Uterus (tissue), 2 donors: ENCODE results near the gene BNC1.

Experiments used
- POLR2A ChIP-seq, 2 donors: fragments of 450-650 bp; IDR thresholded peaks; one replicate each; pipeline ENCODE4 v1.6.1; 2016; ENCODE audit warnings: antibody characterized with exemption in 2 of 2, mild to moderate bottlenecking in 1 of 2, moderate library complexity in 1 of 2
- TF ChIP-seq, protein P1 (sequence below), 4 experiments: fragments of 200-600 bp in 2 of 4; fragments of 450-650 bp in 2 of 4; sonication (generic) in 2 of 4; IDR thresholded peaks; one replicate each; pipeline ENCODE4 v1.5.1; 2016 to 2019; ENCODE audit warnings: antibody characterized with exemption in 4 of 4, mild to moderate bottlenecking in 2 of 4, moderate library complexity in 1 of 4

DNA sequence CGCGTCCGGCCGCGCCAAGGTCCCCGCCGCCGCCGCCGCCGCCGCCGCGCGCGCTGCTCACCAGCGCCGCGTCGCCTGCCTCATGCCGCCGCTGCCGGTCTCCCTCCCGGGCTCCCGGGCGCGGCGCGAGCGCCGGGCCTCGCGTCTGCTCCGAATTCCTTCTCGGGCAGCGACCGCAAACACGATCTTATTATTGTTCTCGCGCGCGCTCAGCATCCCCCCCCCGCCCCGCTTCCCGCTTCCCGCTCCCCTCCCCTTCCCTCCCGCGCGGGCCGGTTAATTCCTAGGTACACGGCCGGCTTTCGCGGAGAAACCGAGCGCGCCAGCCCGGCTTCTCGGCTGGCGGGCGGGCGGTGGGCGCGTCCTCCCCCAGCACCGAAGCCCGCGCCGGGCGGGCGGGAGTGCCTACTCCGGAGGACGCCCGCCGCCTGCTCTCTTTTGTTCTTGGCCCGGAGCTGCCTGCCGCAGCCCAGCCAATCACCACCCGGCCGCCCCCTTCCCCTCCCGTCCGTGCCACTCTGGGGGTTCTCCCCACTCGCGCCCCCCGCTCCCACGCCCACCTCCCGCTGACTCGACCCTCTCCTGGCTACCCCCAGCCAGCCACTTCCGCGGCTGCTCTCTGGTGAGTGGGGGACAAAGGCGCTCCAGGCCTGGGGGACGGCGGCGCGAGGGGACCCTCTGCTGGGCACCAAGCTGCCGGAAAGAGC, 76.7 kb downstream of the BNC1 start, which contains the start of gene HDGFL3:
- TF ChIP-seq, protein P1, sequence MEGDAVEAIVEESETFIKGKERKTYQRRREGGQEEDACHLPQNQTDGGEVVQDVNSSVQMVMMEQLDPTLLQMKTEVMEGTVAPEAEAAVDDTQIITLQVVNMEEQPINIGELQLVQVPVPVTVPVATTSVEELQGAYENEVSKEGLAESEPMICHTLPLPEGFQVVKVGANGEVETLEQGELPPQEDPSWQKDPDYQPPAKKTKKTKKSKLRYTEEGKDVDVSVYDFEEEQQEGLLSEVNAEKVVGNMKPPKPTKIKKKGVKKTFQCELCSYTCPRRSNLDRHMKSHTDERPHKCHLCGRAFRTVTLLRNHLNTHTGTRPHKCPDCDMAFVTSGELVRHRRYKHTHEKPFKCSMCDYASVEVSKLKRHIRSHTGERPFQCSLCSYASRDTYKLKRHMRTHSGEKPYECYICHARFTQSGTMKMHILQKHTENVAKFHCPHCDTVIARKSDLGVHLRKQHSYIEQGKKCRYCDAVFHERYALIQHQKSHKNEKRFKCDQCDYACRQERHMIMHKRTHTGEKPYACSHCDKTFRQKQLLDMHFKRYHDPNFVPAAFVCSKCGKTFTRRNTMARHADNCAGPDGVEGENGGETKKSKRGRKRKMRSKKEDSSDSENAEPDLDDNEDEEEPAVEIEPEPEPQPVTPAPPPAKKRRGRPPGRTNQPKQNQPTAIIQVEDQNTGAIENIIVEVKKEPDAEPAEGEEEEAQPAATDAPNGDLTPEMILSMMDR (IDR thresholded peaks at IDR 0.05): no peak
- no peak for TF ChIP-seq POLR2A (IDR thresholded peaks at IDR 0.05)
